Liver (tissue), 9 donors: ENCODE data around the gene C4orf46. TPM values are rescaled to one million over a fixed set of nuclear protein-coding genes. Genes with fewer than 3 reads are reported as not detected.

Source experiments
- DNase-seq: peaks from one replicate; pipeline ENCODE4 v3.0.0-alpha.2; 2017; ENCODE audit warnings: low spot score
- H3K27ac ChIP-seq, 2 donors: one replicate each; pipeline ENCODE4 v1.7.0; 2013; ENCODE audit warnings: inconsistent platforms in 2 of 2, low read length in 2 of 2, control low read depth in 1 of 2, low read depth in 1 of 2, mild to moderate bottlenecking in 1 of 2
- H3K27me3 ChIP-seq, 4 donors: one replicate each; pipeline versions ENCODE4 v1.6.1 to v1.7.0; 2013; ENCODE audit warnings: low read length in 3 of 4, inconsistent platforms in 1 of 4, mild to moderate bottlenecking in 1 of 4, moderate library complexity in 1 of 4; ENCODE audit not compliant: control insufficient read depth in 4 of 4, insufficient read depth in 4 of 4
- H3K36me3 ChIP-seq, 4 donors: one replicate each; pipeline versions ENCODE4 v1.6.1 to v1.7.0; 2013; ENCODE audit warnings: low read length in 3 of 4, mild to moderate bottlenecking in 3 of 4, low read depth in 1 of 4, moderate library complexity in 1 of 4; ENCODE audit not compliant: control insufficient read depth in 4 of 4, insufficient read depth in 3 of 4
- H3K4me1 ChIP-seq, 4 donors: one replicate each; pipeline versions ENCODE4 v1.6.1 to v1.7.0; 2013; ENCODE audit warnings: low read length in 3 of 4, mild to moderate bottlenecking in 3 of 4, moderate library complexity in 1 of 4; ENCODE audit not compliant: control insufficient read depth in 4 of 4, insufficient read depth in 4 of 4
- H3K4me3 ChIP-seq, 3 donors: one replicate each; pipeline versions ENCODE4 v1.6.1 to v1.7.0; 2013; ENCODE audit warnings: low read length in 3 of 3, control low read depth in 1 of 3, low read depth in 1 of 3, mild to moderate bottlenecking in 1 of 3
- H3K9ac ChIP-seq, 2 donors: one replicate each; pipeline ENCODE4 v1.7.0; 2013; ENCODE audit warnings: low read length in 2 of 2, mild to moderate bottlenecking in 2 of 2, moderate library complexity in 2 of 2, control low read depth in 1 of 2, low read depth in 1 of 2
- H3K9me3 ChIP-seq, 4 donors: one replicate each; pipeline versions ENCODE4 v1.6.1 to v1.7.0; 2013; ENCODE audit warnings: low read length in 3 of 4; ENCODE audit not compliant: control insufficient read depth in 4 of 4
- EGR1 ChIP-seq, 2 donors: IDR thresholded peaks; 2 replicates each; pipeline ENCODE4 v1.6.1; 2016 to 2018; ENCODE audit warnings: antibody characterized with exemption in 2 of 2, low read depth in 2 of 2
- FOXA1 ChIP-seq: IDR thresholded peaks from 2 replicates; pipeline ENCODE4 v1.6.1; 2016; ENCODE audit warnings: antibody characterized with exemption
- FOXA2 ChIP-seq: IDR thresholded peaks from 2 replicates; pipeline ENCODE4 v1.6.1; 2016; ENCODE audit warnings: antibody characterized with exemption
- GABPA ChIP-seq, 2 donors: IDR thresholded peaks in 1 of 2; conservative IDR thresholded peaks in 1 of 2; 2 replicates each; pipeline ENCODE4 v1.6.1; 2016; ENCODE audit warnings: antibody characterized with exemption in 2 of 2, mild to moderate bottlenecking in 1 of 2, moderate library complexity in 1 of 2
- HNF4A ChIP-seq, 2 donors: conservative IDR thresholded peaks; 2 replicates each; pipeline ENCODE4 v1.6.1; 2016; ENCODE audit warnings: antibody characterized with exemption in 2 of 2, mild to moderate bottlenecking in 2 of 2
- HNF4G ChIP-seq: IDR thresholded peaks from 2 replicates; pipeline ENCODE4 v1.6.1; 2016; ENCODE audit warnings: antibody characterized with exemption
- JUND ChIP-seq, 2 donors: IDR thresholded peaks; 2 replicates each; pipeline ENCODE4 v1.6.1; 2016; ENCODE audit warnings: antibody characterized with exemption in 2 of 2
- NR2F2 ChIP-seq: IDR thresholded peaks from 2 replicates; pipeline ENCODE4 v1.6.1; 2016; ENCODE audit warnings: antibody characterized with exemption
- RAD21 ChIP-seq, 2 donors: IDR thresholded peaks; 2 replicates each; pipeline ENCODE4 v1.6.1; 2016; ENCODE audit warnings: antibody characterized with exemption in 2 of 2, mild to moderate bottlenecking in 2 of 2
- RXRA ChIP-seq, 2 donors: IDR thresholded peaks; 2 replicates each; pipeline ENCODE4 v1.6.1; 2017 to 2018; ENCODE audit warnings: antibody characterized with exemption in 2 of 2, mild to moderate bottlenecking in 1 of 2
- SP1 ChIP-seq: IDR thresholded peaks from 2 replicates; pipeline ENCODE4 v1.6.1; 2018; ENCODE audit warnings: antibody characterized with exemption, mild to moderate bottlenecking
- TAF1 ChIP-seq: conservative IDR thresholded peaks from 2 replicates; pipeline ENCODE4 v1.6.1; 2016; ENCODE audit warnings: antibody characterized with exemption, mild to moderate bottlenecking
- YY1 ChIP-seq: IDR thresholded peaks from 2 replicates; pipeline ENCODE4 v1.6.1; 2016; ENCODE audit warnings: antibody characterized with exemption, mild to moderate bottlenecking
- WGBS: extraction: QIAGEN DNeasy Blood & Tissue Kit; methylation state at CpG from one replicate; pipeline ENCODE4 v1.1.7; 2013; 5-methylcytosine and 5-hydroxymethylcytosine counted together
- polyA plus RNA-seq, 2 donors: library from polyadenylated mRNA; stranded (reverse) in 1 of 2; unstranded in 1 of 2; fragments of 200-250 nt in 1 of 2; fragments of >200 nt in 1 of 2; fragmentation: Nextera tagmentation in 1 of 2; extraction: Ambion mirVana in 1 of 2; gene quantifications; one replicate each; pipeline versions ENCODE4 v1.2.1 to v1.2.3, GENCODE V29; 2013 to 2015
- total RNA-seq, 2 donors: library from RNA; depleted of rRNA; stranded (reverse); fragments of >200 nt; gene quantifications; one replicate each; pipeline ENCODE4 v1.2.3, GENCODE V29; 2014
- TF ChIP-seq, protein P1 (sequence below): IDR thresholded peaks from 2 replicates; pipeline ENCODE4 v1.6.1; 2016; ENCODE audit warnings: antibody characterized with exemption
- TF ChIP-seq, protein P2 (sequence below): IDR thresholded peaks from 2 replicates; pipeline ENCODE4 v1.6.1; 2016; ENCODE audit warnings: antibody characterized with exemption
- TF ChIP-seq, protein P3 (sequence below): IDR thresholded peaks from 2 replicates; pipeline ENCODE4 v1.6.1; 2016; ENCODE audit warnings: antibody characterized with exemption, mild to moderate bottlenecking
- TF ChIP-seq, protein P4 (sequence below): fragments of 150-350 bp; IDR thresholded peaks from 2 replicates; pipeline ENCODE4 v1.5.1; 2017; ENCODE audit warnings: improper control_type of control experiment, low read depth, low read length; ENCODE audit not compliant: missing input control
- TF ChIP-seq, protein P5 (sequence below): IDR thresholded peaks from 2 replicates; pipeline ENCODE4 v1.6.1; 2016; ENCODE audit warnings: antibody characterized with exemption
- donor health status: healthy.
- donor health status: healthy.
- donor health status: healthy.
- donor health status: healthy.
- donor health status: healthy.

The C4orf46 gene
- total and polyA plus RNA-seq, 4 donors = 0.40 to 6.7 (median 1.3) TPM

DNA sequence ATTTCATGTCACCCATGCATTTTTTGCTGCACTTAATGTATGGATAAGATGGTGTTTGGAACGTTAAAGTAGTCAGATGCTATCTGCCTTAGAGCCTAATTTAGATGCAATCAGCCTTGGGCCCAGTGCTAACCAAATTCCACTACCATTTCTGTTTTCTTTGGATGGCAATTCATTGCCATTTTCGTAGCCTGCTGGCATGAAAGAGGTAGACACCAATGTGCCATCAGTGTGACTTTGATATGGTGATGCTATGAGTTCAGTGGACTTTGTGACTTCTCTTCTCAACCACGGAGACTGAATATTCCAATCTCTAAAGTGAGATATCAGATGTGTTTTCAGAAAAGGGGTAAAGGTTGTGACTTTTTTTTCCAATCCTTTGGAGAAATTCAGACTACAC, 1.9 kb upstream of the C4orf46 start (continued):
- TF ChIP-seq FOXA2 (no peak), HNF4G (peak; percentile 87), FOXA1 (no peak), SP1 (peak; percentile 91)
- TF ChIP-seq, protein P1, sequence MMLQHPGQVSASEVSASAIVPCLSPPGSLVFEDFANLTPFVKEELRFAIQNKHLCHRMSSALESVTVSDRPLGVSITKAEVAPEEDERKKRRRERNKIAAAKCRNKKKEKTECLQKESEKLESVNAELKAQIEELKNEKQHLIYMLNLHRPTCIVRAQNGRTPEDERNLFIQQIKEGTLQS = no peak

DNA sequence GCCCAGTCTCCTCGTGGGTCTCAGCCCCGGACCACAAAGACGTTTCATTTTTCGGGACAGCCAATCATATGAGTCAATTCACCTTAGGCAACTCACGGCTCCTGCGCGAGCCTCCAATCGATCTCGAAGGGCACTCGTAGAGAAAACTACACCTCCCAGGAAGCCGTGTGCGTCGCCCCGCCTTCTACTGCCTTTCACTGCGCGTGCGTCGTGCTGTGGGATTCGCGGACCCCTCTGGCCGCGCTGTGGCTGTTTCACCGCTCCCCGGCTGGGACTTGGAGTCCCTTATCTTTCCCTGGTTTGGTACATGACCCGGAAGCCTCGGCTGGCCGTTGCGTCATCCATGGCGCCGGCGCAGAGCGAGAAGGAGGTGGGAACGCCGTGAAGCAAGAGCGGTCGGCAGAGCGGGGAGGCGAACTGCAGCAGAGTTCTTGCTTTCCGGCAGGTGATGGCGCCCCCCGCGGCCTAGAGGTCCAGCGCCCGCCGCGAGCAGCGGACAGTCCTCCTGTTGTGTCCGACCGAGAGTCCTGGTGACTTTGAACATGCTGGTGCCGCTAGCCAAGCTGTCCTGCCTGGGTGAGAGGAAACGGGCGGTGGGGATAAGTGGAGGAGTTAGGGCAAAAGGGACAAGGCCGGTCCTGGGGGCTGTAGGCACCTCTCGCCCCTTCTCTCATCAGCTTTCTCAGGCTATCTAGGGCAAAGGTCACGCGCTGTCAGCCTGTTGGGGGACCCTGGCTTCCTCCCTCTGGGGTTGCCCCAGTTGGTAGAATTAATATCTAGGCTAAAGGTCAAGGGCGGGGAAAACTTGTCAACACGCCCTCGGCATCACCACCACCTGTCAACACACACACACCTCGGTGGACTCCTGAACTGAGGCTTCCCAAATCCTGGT, 474 bp upstream of the C4orf46 start, which contains the start of gene ETFDH:
Gene ETFDH, plus strand, starts transcription at position 382 of the 892 bp plus-strand sequence. Its CDS starts 161 bp downstream, at position 543.
- peaks cover 0 to 35% (median 16%) of the 10 kb centered on the region in 4 donors for H3K4me1 ChIP-seq
- peak within 1 kb of the TSS; percentile 97 to 99 for H3K27ac ChIP-seq
- H3K36me3 ChIP-seq = no peaks in the 10 kb centered on the region
- H3K9ac ChIP-seq = peak within 1 kb of the TSS; percentile 68 to 85
- H3K27me3 ChIP-seq = no peaks in the 10 kb centered on the region
- peak; percentile 97 for DNase-seq
- TF ChIP-seq RAD21 (IDR thresholded peaks at IDR 0.05) (peak in 1 of 2 donors; percentile 33), TAF1 (peak; percentile 91), SP1 (peak; percentile 89), NR2F2 (peak; percentile 91), YY1 (peak; percentile 96), RXRA (IDR thresholded peaks at IDR 0.05) (peak; percentile 86), FOXA2 (peak; percentile 69), HNF4G (peak; percentile 42), JUND (IDR thresholded peaks at IDR 0.05) (peak; percentile 74 to 81), EGR1 (IDR thresholded peaks at IDR 0.05; ENCODE audit: low read depth in 2 of 2) (peak in 1 of 2 donors; percentile 19), FOXA1 (peak; percentile 56), GABPA (IDR thresholded peaks at IDR 0.05 in 1 of 2, conservative IDR thresholded peaks at IDR 0.05 in 1 of 2) (peak in 1 of 2 donors; percentile 84), HNF4A (conservative IDR thresholded peaks at IDR 0.05) (peak; percentile 77 to 81)
- TF ChIP-seq, protein P2, sequence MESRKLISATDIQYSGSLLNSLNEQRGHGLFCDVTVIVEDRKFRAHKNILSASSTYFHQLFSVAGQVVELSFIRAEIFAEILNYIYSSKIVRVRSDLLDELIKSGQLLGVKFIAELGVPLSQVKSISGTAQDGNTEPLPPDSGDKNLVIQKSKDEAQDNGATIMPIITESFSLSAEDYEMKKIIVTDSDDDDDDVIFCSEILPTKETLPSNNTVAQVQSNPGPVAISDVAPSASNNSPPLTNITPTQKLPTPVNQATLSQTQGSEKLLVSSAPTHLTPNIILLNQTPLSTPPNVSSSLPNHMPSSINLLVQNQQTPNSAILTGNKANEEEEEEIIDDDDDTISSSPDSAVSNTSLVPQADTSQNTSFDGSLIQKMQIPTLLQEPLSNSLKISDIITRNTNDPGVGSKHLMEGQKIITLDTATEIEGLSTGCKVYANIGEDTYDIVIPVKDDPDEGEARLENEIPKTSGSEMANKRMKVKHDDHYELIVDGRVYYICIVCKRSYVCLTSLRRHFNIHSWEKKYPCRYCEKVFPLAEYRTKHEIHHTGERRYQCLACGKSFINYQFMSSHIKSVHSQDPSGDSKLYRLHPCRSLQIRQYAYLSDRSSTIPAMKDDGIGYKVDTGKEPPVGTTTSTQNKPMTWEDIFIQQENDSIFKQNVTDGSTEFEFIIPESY = peak; percentile 96
- TF ChIP-seq, protein P3, sequence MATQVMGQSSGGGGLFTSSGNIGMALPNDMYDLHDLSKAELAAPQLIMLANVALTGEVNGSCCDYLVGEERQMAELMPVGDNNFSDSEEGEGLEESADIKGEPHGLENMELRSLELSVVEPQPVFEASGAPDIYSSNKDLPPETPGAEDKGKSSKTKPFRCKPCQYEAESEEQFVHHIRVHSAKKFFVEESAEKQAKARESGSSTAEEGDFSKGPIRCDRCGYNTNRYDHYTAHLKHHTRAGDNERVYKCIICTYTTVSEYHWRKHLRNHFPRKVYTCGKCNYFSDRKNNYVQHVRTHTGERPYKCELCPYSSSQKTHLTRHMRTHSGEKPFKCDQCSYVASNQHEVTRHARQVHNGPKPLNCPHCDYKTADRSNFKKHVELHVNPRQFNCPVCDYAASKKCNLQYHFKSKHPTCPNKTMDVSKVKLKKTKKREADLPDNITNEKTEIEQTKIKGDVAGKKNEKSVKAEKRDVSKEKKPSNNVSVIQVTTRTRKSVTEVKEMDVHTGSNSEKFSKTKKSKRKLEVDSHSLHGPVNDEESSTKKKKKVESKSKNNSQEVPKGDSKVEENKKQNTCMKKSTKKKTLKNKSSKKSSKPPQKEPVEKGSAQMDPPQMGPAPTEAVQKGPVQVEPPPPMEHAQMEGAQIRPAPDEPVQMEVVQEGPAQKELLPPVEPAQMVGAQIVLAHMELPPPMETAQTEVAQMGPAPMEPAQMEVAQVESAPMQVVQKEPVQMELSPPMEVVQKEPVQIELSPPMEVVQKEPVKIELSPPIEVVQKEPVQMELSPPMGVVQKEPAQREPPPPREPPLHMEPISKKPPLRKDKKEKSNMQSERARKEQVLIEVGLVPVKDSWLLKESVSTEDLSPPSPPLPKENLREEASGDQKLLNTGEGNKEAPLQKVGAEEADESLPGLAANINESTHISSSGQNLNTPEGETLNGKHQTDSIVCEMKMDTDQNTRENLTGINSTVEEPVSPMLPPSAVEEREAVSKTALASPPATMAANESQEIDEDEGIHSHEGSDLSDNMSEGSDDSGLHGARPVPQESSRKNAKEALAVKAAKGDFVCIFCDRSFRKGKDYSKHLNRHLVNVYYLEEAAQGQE = peak; percentile 92
- TF ChIP-seq, protein P1 = peak; percentile 98
- TF ChIP-seq, protein P4, sequence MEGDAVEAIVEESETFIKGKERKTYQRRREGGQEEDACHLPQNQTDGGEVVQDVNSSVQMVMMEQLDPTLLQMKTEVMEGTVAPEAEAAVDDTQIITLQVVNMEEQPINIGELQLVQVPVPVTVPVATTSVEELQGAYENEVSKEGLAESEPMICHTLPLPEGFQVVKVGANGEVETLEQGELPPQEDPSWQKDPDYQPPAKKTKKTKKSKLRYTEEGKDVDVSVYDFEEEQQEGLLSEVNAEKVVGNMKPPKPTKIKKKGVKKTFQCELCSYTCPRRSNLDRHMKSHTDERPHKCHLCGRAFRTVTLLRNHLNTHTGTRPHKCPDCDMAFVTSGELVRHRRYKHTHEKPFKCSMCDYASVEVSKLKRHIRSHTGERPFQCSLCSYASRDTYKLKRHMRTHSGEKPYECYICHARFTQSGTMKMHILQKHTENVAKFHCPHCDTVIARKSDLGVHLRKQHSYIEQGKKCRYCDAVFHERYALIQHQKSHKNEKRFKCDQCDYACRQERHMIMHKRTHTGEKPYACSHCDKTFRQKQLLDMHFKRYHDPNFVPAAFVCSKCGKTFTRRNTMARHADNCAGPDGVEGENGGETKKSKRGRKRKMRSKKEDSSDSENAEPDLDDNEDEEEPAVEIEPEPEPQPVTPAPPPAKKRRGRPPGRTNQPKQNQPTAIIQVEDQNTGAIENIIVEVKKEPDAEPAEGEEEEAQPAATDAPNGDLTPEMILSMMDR = peak; percentile 41
- TF ChIP-seq, protein P5, sequence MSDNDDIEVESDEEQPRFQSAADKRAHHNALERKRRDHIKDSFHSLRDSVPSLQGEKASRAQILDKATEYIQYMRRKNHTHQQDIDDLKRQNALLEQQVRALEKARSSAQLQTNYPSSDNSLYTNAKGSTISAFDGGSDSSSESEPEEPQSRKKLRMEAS = peak; percentile 85
- H3K9me3 ChIP-seq = no peaks in the 10 kb centered on the region
- H3K4me3 ChIP-seq = peak within 1 kb of the TSS; percentile 74 to 86 (median 82)
- under 1% methylated on average over 60 of the region's 60 CpGs for WGBS
